T-helper 2 cell treated with Interferon-gamma antibody and Interleukin-4, amounts not matched to agents 5 μg/mL and 100 μg/mL, for 36 hours (primary cell): Measurements from ENCODE around the gene NEURL1.

ENCODE experiments used
- DNase-seq: peaks from one replicate; pipeline ENCODE4 v3.0.0; 2021; ENCODE audit warnings: low spot score
- H3K27ac Mint-ChIP-seq: one replicate; pipeline ENCODE4 v1.8.0; 2021; ENCODE audit warnings: mild to moderate bottlenecking, mixed read lengths
- H3K27me3 Mint-ChIP-seq: one replicate; pipeline ENCODE4 v1.8.0; 2021; ENCODE audit warnings: low read depth, mixed read lengths
- H3K36me3 Mint-ChIP-seq: one replicate; pipeline ENCODE4 v1.8.0; 2021; ENCODE audit warnings: low read depth, mixed read lengths
- H3K4me1 Mint-ChIP-seq: one replicate; pipeline ENCODE4 v1.8.0; 2021; ENCODE audit warnings: low read depth, mixed read lengths
- H3K4me3 Mint-ChIP-seq: one replicate; pipeline ENCODE4 v1.8.0; 2022; ENCODE audit warnings: mild to moderate bottlenecking, moderate library complexity, mixed read lengths
- H3K9me3 Mint-ChIP-seq: one replicate; pipeline ENCODE4 v1.8.0; 2021; ENCODE audit warnings: mixed read lengths

The NEURL1 gene

DNA sequence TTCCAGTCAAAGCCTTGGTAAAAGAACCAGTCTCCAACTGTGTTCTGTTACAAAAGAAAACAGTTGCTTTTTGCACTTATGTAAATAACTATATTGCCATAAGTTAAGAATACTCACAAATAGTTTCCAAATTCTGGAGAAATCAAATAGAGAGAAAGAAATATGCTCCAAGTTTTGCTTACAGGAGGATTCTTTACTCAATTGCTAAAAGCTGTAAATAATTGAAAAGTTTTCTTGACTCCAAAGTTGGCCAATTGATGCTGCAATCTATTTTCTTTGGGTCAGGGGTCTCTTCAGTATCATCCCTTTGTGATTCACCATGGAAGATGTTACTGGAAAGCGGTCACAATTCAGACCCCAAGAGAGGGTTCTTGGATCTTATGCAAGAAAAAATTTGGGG lies 36.0 kb downstream of the NEURL1 start:
- Mint-ChIP-seq H3K27me3 (peaks cover 21% of the 10 kb centered on the region), H3K9me3 (peaks cover 28% of the 10 kb centered on the region), H3K36me3 (no peaks in the 10 kb centered on the region), H3K4me1 (no peaks in the 10 kb centered on the region), H3K4me3 (no peak overlapping the region), H3K27ac (no peak overlapping the region)
- no peak for DNase-seq

GRCh38 chr10:103533827-103534226 lies 40.3 kb downstream of the NEURL1 start:
- H3K9me3 Mint-ChIP-seq = peaks cover 27% of the 10 kb centered on the region
- H3K4me1 Mint-ChIP-seq = no peaks in the 10 kb centered on the region
- H3K4me3 Mint-ChIP-seq = no peak overlapping the region
- H3K27me3 Mint-ChIP-seq = peaks cover 15% of the 10 kb centered on the region
- no peaks in the 10 kb centered on the region for H3K36me3 Mint-ChIP-seq
- no peak for DNase-seq
- no peak overlapping the region for H3K27ac Mint-ChIP-seq

DNA sequence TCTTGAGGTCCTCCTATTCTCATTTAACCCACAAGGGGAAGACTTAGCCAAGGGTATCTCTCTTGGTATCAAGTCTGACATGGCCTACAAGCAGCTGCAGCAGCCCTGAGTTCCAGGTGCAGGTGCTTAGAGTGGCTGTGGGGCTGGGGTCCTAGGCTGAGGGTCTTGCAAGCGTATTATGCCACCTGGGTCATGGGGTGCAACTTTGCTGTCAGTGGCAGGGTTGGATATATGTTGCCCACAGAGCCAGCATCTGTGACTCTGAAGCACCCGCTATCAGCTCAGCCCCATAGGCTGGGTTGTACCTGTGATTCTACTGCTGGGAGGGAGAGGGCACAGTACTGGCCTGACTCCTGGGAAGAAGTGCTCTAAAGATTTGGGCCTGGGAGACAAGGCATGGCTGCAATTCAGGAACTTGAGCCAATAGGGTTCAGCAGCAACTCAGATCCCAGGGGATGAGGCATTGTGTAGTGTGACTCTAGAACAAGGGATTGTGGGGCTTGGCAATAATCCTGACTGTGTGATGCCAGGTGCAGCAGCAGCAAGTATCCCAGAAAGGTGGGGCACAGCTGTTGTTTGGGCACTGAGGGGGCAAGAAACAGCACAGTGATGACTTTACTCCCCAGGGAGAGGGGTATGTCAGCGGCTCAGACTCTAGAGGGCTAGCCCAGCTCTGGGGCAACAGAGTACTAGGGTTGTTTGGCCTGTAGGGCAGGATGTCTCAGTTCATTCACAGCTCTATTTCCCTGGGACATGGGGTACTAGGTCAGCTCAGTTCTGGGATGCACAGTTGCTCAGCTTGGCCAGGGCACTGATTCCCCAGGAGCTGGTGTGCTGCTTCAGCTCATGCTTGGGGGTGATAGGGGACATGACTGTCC lies 41.4 kb downstream of the NEURL1 start:
- no peak for DNase-seq
- Mint-ChIP-seq H3K4me3 (no peak overlapping the region), H3K9me3 (peaks cover 17% of the 10 kb centered on the region), H3K4me1 (no peaks in the 10 kb centered on the region), H3K36me3 (no peaks in the 10 kb centered on the region), H3K27ac (no peak overlapping the region), H3K27me3 (peaks cover 17% of the 10 kb centered on the region)

GRCh38 chr10:103535595-103535994 lies 42.1 kb downstream of the NEURL1 start:
- Mint-ChIP-seq H3K4me3 (no peak overlapping the region), H3K4me1 (no peaks in the 10 kb centered on the region), H3K36me3 (no peaks in the 10 kb centered on the region), H3K27ac (no peak overlapping the region), H3K9me3 (peaks cover 12% of the 10 kb centered on the region), H3K27me3 (peaks cover 14% of the 10 kb centered on the region)
- DNase-seq = no peak

- no peaks in the 10 kb centered on the region for H3K9me3 Mint-ChIP-seq
- H3K4me1 Mint-ChIP-seq = peaks cover 8% of the 10 kb centered on the region
- DNase-seq = no peak
- peaks cover 19% of the 10 kb centered on the region for H3K27me3 Mint-ChIP-seq
- no peak overlapping the region for H3K27ac Mint-ChIP-seq
- H3K36me3 Mint-ChIP-seq = no peaks in the 10 kb centered on the region
- H3K4me3 Mint-ChIP-seq = no peak overlapping the region
These were observed 46.2 kb downstream of the NEURL1 start for GRCh38 chr10:103539751-103540150.

GRCh38 chr10:103540722-103541121 lies 47.2 kb downstream of the NEURL1 start:
- peaks cover 18% of the 10 kb centered on the region for H3K27me3 Mint-ChIP-seq
- H3K4me1 Mint-ChIP-seq = peaks cover 8% of the 10 kb centered on the region
- no peak overlapping the region for H3K4me3 Mint-ChIP-seq
- H3K36me3 Mint-ChIP-seq = no peaks in the 10 kb centered on the region
- H3K27ac Mint-ChIP-seq = no peak overlapping the region
- no peak for DNase-seq
- no peaks in the 10 kb centered on the region for H3K9me3 Mint-ChIP-seq

GRCh38 chr10:103541616-103542015 lies 48.1 kb downstream of the NEURL1 start:
- DNase-seq = no peak
- peaks cover 8% of the 10 kb centered on the region for H3K4me1 Mint-ChIP-seq
- H3K27ac Mint-ChIP-seq = no peak overlapping the region
- H3K4me3 Mint-ChIP-seq = no peak overlapping the region
- no peaks in the 10 kb centered on the region for H3K9me3 Mint-ChIP-seq
- peaks cover 16% of the 10 kb centered on the region for H3K27me3 Mint-ChIP-seq
- no peaks in the 10 kb centered on the region for H3K36me3 Mint-ChIP-seq

- H3K4me1 Mint-ChIP-seq = peaks cover 8% of the 10 kb centered on the region
- H3K36me3 Mint-ChIP-seq = no peaks in the 10 kb centered on the region
- no peaks in the 10 kb centered on the region for H3K9me3 Mint-ChIP-seq
- DNase-seq = peak; percentile 17
- H3K27ac Mint-ChIP-seq = no peak overlapping the region
- peak overlapping the region; percentile 56 for H3K4me3 Mint-ChIP-seq
- H3K27me3 Mint-ChIP-seq = peaks cover 11% of the 10 kb centered on the region
These were observed 49.5 kb downstream of the NEURL1 start for GRCh38 chr10:103542764-103543616.

DNA sequence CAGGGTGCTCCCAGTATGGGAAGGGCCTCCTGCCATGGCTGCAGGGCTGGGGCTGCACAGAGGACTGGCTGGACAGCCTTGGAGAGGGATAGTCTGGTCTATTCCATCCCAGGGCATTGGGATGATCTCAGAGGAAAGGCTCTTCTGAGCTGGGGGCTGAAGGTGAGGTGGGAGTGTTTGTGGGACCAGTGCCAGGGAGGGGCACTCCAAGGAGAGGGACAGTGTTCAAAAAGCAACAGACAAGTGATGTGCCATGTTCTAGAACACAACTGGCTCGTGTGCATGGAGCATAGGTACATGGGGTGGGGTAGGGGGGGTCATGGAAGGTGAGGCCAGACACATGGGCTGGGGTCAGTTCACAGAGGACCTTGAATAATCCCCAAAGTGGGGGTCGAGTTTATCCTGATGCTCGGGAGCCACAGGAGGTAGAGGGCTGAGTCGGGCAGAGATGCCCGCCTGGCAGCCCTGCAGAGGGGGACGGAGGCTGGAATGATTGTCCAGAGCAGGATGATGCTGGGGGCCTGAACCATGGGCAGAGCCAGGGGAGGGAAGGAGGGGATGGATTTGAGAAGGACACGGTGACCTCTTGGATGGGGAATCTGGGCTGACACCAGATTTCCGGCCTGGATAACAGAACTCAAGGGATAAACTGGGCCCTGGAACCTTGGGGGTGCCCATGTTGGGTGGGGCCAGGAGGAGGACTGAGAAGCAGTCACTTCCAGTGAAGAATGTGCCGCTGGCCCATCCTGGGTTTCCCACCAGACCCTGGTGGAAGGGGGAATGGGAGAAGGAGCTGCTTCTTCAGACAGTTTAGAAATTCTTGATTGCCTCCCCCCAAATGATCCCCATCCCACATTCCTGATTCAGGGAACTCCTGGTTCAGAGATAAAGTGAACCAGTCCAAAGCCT lies 50.4 kb downstream of the NEURL1 start:
- no peaks in the 10 kb centered on the region for H3K36me3 Mint-ChIP-seq
- H3K27ac Mint-ChIP-seq = no peak overlapping the region
- peaks cover 8% of the 10 kb centered on the region for H3K4me1 Mint-ChIP-seq
- no peaks in the 10 kb centered on the region for H3K9me3 Mint-ChIP-seq
- no peak overlapping the region for H3K4me3 Mint-ChIP-seq
- peaks cover 11% of the 10 kb centered on the region for H3K27me3 Mint-ChIP-seq
- no peak for DNase-seq

- DNase-seq = no peak
- no peaks in the 10 kb centered on the region for H3K9me3 Mint-ChIP-seq
- no peaks in the 10 kb centered on the region for H3K36me3 Mint-ChIP-seq
- peaks cover 8% of the 10 kb centered on the region for H3K4me1 Mint-ChIP-seq
- no peak overlapping the region for H3K4me3 Mint-ChIP-seq
- no peak overlapping the region for H3K27ac Mint-ChIP-seq
- H3K27me3 Mint-ChIP-seq = peaks cover 10% of the 10 kb centered on the region
These were observed 51.3 kb downstream of the NEURL1 start for GRCh38 chr10:103544657-103545310.

DNA sequence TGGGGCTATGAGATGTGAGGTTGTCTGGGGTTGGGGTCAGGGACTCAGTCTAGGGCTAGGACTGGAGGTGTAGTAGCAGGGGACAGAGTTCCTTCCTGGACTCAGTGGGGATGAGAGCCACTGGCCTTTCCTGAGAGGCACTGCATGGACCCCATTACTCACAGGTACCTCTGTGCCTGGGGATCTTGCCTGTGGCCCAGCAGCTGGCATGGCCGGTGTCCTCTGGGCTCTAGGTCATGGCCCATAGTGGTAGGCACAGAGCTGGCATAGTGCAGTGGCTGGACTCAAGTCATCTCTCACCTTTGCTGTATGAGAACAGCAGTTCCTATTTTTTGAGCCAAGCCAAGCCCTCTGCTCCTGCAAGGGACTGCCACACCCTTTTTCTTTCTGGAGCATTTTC lies 51.9 kb downstream of the NEURL1 start:
- Mint-ChIP-seq H3K4me1 (peaks cover 8% of the 10 kb centered on the region), H3K27ac (no peak overlapping the region), H3K4me3 (no peak overlapping the region), H3K36me3 (no peaks in the 10 kb centered on the region), H3K27me3 (peaks cover 10% of the 10 kb centered on the region), H3K9me3 (no peaks in the 10 kb centered on the region)
- no peak for DNase-seq

DNA sequence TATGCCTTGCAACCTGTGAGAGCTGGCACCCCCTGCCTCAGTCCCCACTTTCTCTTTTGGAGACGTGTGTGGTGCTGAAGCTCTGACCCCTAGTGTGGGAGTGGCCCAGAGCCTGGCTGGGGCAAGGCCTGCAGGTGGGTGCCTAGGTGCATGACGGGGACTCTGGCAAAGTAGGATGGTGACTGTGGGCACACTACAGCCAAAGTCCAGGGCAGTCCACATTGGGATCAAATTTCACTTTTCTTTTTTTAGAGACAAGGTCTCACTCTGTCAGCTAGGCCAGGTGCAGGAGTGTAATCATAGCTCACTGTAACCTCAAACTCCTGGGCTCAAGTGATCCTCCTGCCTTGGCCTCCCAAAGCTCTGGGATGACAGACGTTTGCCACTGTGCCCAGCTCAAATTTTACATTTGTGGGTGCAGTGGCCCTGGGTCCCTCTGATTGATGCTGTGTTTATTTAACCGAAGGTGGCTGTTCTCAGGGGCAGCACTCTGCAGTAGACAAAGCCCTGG lies 52.3 kb downstream of the NEURL1 start:
- no peak for DNase-seq
- H3K27me3 Mint-ChIP-seq = peaks cover 9% of the 10 kb centered on the region
- no peak overlapping the region for H3K27ac Mint-ChIP-seq
- no peaks in the 10 kb centered on the region for H3K9me3 Mint-ChIP-seq
- H3K36me3 Mint-ChIP-seq = no peaks in the 10 kb centered on the region
- H3K4me1 Mint-ChIP-seq = peaks cover 8% of the 10 kb centered on the region
- no peak overlapping the region for H3K4me3 Mint-ChIP-seq

- DNase-seq = no peak
- H3K27me3 Mint-ChIP-seq = peaks cover 6% of the 10 kb centered on the region
- H3K27ac Mint-ChIP-seq = no peak overlapping the region
- H3K4me1 Mint-ChIP-seq = peaks cover 8% of the 10 kb centered on the region
- H3K9me3 Mint-ChIP-seq = no peaks in the 10 kb centered on the region
- H3K4me3 Mint-ChIP-seq = no peak overlapping the region
- no peaks in the 10 kb centered on the region for H3K36me3 Mint-ChIP-seq
These were observed 52.9 kb downstream of the NEURL1 start for GRCh38 chr10:103546401-103546800.
